WTC11 (cell line): ENCODE measurements around the gene RPTOR.

Experiments used
- ATF2 ChIP-seq: sonication (generic); formaldehyde crosslinking; IDR thresholded peaks from 2 replicates; pipeline ENCODE4 v1.8.1; 2022; ENCODE audit warnings: low read depth, missing genetic modification reagents, borderline replicate concordance
- ATF3 ChIP-seq: sonication (generic); formaldehyde crosslinking; conservative IDR thresholded peaks from 2 replicates; pipeline ENCODE4 v1.8.1; 2022; ENCODE audit warnings: mild to moderate bottlenecking, missing genetic modification reagents
- ATF6 ChIP-seq: sonication (generic); formaldehyde crosslinking; IDR thresholded peaks from 2 replicates; pipeline ENCODE4 v1.8.1; 2023; ENCODE audit warnings: mild to moderate bottlenecking, missing genetic modification reagents
- CTCF ChIP-seq: fragments of 200-600 bp; IDR thresholded peaks from 2 replicates; pipeline ENCODE4 v1.8.0; 2022; ENCODE audit warnings: antibody characterized with exemption
- MAX ChIP-seq: sonication (generic); formaldehyde crosslinking; IDR thresholded peaks from 2 replicates; pipeline ENCODE4 v1.8.0; 2022; ENCODE audit warnings: mild to moderate bottlenecking, missing genetic modification reagents
- MLX ChIP-seq: sonication (generic); formaldehyde crosslinking; IDR thresholded peaks from 2 replicates; pipeline ENCODE4 v1.8.1; 2023; ENCODE audit warnings: mild to moderate bottlenecking, missing genetic modification reagents, moderate library complexity
- NFYB ChIP-seq: sonication (generic); formaldehyde crosslinking; conservative IDR thresholded peaks from 2 replicates; pipeline ENCODE4 v1.8.0; 2022; ENCODE audit warnings: low read depth, missing genetic modification reagents
- SP1 ChIP-seq: sonication (generic); formaldehyde crosslinking; conservative IDR thresholded peaks from 2 replicates; pipeline ENCODE4 v1.8.1; 2022; ENCODE audit warnings: missing genetic modification reagents
- TEAD1 ChIP-seq: sonication (generic); formaldehyde crosslinking; IDR thresholded peaks from 2 replicates; pipeline ENCODE4 v1.8.0; 2022; ENCODE audit warnings: mild to moderate bottlenecking, missing genetic modification reagents
- TEAD4 ChIP-seq: sonication (generic); formaldehyde crosslinking; IDR thresholded peaks from 2 replicates; pipeline ENCODE4 v1.8.0; 2022; ENCODE audit warnings: mild to moderate bottlenecking, missing genetic modification reagents
- TP53 ChIP-seq: sonication (generic); formaldehyde crosslinking; IDR thresholded peaks from 2 replicates; pipeline ENCODE4 v1.8.1; 2023; ENCODE audit warnings: mild to moderate bottlenecking, missing genetic modification reagents
- ZBTB21 ChIP-seq: sonication (generic); formaldehyde crosslinking; IDR thresholded peaks from 2 replicates; pipeline ENCODE4 v1.8.1; 2023; ENCODE audit warnings: mild to moderate bottlenecking, missing genetic modification reagents, borderline replicate concordance
- ZMAT4 ChIP-seq: fragments of 250-450 bp; sonication (Bioruptor Pico); IDR thresholded peaks from 2 replicates; pipeline ENCODE4 v1.9.0; 2021; ENCODE audit warnings: mild to moderate bottlenecking

GRCh38 chr17:80559825-80560251, 15.2 kb downstream of the RPTOR start:
- no peak for TF ChIP-seq CTCF
- TF ChIP-seq ATF6 (CRISPR knock-in tag), result no peak
- no peak for TF ChIP-seq ZMAT4 (CRISPR knock-in tag)
- TF ChIP-seq TEAD4 (CRISPR knock-in tag), result no peak
- no peak for TF ChIP-seq ATF2 (CRISPR knock-in tag)
- no peak for TF ChIP-seq ZBTB21 (CRISPR knock-in tag)
- no peak for TF ChIP-seq SP1
- TF ChIP-seq MLX (CRISPR knock-in tag), result no peak
- no peak for TF ChIP-seq TEAD1 (CRISPR knock-in tag)
- TF ChIP-seq TP53, result no peak
- TF ChIP-seq ATF3 (CRISPR knock-in tag), result no peak
- TF ChIP-seq NFYB (CRISPR knock-in tag), result no peak
- no peak for TF ChIP-seq MAX (CRISPR knock-in tag)
